Diencephalon (tissue), 1 donor: ENCODE measurements around the gene ADGRA1. TPM values are rescaled to one million over a fixed set of nuclear protein-coding genes. Genes with fewer than 3 reads are reported as not detected.

Experiments
- total RNA-seq: library from RNA; depleted of rRNA; stranded (reverse); fragments of >200 nt; gene quantifications from one replicate; pipeline ENCODE4 v1.2.3, GENCODE V29; 2014

Gene ADGRA1, protein sequence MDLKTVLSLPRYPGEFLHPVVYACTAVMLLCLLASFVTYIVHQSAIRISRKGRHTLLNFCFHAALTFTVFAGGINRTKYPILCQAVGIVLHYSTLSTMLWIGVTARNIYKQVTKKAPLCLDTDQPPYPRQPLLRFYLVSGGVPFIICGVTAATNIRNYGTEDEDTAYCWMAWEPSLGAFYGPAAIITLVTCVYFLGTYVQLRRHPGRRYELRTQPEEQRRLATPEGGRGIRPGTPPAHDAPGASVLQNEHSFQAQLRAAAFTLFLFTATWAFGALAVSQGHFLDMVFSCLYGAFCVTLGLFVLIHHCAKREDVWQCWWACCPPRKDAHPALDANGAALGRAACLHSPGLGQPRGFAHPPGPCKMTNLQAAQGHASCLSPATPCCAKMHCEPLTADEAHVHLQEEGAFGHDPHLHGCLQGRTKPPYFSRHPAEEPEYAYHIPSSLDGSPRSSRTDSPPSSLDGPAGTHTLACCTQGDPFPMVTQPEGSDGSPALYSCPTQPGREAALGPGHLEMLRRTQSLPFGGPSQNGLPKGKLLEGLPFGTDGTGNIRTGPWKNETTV
- total RNA-seq: 12.0 TPM

GRCh38 chr10:133087679-133088178, at the start of gene ADGRA1:
ADGRA1 (plus strand) TSS chr10:133087924; CDS start chr10:133088910, 986 bp downstream.

DNA sequence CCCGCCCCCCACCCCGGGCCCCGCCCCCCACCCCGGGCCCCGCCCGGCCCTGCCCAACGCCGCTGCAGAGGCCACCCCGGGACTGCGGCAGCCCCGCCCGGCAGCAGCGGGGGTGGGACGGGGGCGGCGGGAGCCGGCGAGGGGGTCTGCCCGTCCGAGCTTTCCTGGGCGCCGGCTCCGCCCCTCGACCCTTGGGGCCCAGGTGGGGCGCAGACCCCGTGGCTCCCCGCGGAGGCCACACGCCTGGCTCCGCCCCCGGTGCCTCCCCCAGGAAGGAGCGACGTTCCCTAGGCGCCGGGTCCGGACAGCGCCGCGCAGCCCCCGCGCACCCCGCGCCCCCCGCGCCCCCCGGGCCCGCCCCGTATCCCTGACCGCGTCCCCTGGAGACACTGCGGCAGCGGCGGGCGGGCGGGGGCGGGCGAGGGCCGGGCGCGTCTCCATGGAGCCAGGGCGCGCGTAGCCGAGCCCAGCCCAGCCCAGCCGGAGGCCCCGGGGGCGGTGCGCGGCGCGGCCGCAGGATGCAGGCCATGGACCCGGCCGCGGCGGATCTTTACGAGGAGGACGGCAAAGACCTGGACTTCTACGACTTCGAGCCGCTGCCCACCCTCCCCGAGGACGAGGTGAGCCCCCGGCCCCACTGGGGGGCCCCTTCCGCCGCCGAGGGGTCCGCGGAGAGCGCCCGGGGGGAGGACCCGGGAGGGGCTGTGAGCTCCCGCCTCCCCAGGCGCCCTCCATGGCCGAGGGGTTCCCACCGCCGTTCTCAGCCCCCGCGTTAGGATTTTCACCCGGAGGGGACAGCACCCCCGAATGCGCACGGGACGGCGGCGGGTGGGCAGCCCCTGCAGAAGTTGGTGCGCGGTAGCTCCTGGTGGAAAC, 72.5 kb downstream of the ADGRA1 start, which contains the start of gene KNDC1:
KNDC1 (plus strand) TSS at position 270 of the 876 bp plus-strand sequence; CDS start at position 519, 249 bp downstream.

Other genes with a start within 250 kb of the ADGRA1 start
- gene CFAP46, start 145.4 kb upstream of the ADGRA1 start, total RNA-seq: 9.2 TPM
- 18.5 TPM for gene KNDC1, start 72.3 kb downstream of the ADGRA1 start, total RNA-seq
- not detected for gene UTF1, start 142.3 kb downstream of the ADGRA1 start, total RNA-seq
- gene VENTX, start 149.9 kb downstream of the ADGRA1 start, total RNA-seq: 0.23 TPM
- 1.4 TPM for gene ADAM8, start 188.9 kb downstream of the ADGRA1 start, total RNA-seq
- 45.2 TPM for gene TUBGCP2, start 220.9 kb downstream of the ADGRA1 start, total RNA-seq
- 8.1 TPM for gene ZNF511, start 221.0 kb downstream of the ADGRA1 start, total RNA-seq
- 36.4 TPM for gene CALY, start 249.0 kb downstream of the ADGRA1 start, total RNA-seq